Panc1 (cell line): ENCODE data around the gene HS1BP3.

Experiments
- CTCF ChIP-seq: fragments of 450-650 bp; IDR thresholded peaks from 2 replicates; pipeline ENCODE4 v1.5.1; 2017; ENCODE audit warnings: mild to moderate bottlenecking
- POLR2AphosphoS5 ChIP-seq: IDR thresholded peaks from 2 replicates; pipeline ENCODE4 v1.6.1; 2012; ENCODE audit warnings: mild to moderate bottlenecking, low read depth, low read length, moderate library complexity
- REST ChIP-seq, 2 experiments: IDR thresholded peaks; 2 replicates each; pipeline ENCODE4 v1.6.1; 2011 to 2012; ENCODE audit warnings: low read depth in 2 of 2, control low read depth in 1 of 2, low read length in 1 of 2, mild to moderate bottlenecking in 1 of 2, moderate library complexity in 1 of 2; ENCODE audit not compliant: insufficient read depth in 1 of 2
- SIN3A ChIP-seq: IDR thresholded peaks from 2 replicates; pipeline ENCODE4 v1.6.1; 2012; ENCODE audit warnings: low read depth, mild to moderate bottlenecking, low read length, moderate library complexity, borderline replicate concordance; ENCODE audit not compliant: insufficient read depth
- TCF7L2 ChIP-seq: IDR thresholded peaks from 2 replicates; pipeline ENCODE4 v1.6.1; 2011; ENCODE audit warnings: mild to moderate bottlenecking, low read depth, low read length, inconsistent platforms

GRCh38 chr2:20674974-20675679 lies 24.2 kb upstream of the HS1BP3 start:
- TF ChIP-seq CTCF (no peak), POLR2AphosphoS5 (no peak), REST (IDR thresholded peaks at IDR 0.05; ENCODE audit: insufficient read depth in 1 of 2, low read depth in 2 of 2, low read length in 1 of 2) (no peak), SIN3A (no peak), TCF7L2 (no peak)
